Gastroesophageal sphincter (tissue), 3 donors: ENCODE data around the gene SECISBP2.

Experiments used
- EP300 ChIP-seq: sonication (generic); formaldehyde crosslinking; IDR thresholded peaks from one replicate; pipeline ENCODE4 v1.6.1; 2017; ENCODE audit warnings: antibody characterized with exemption, mild to moderate bottlenecking
- POLR2A ChIP-seq, 2 donors: fragments of 450-650 bp; IDR thresholded peaks; one replicate each; pipeline ENCODE4 v1.6.1; 2017; ENCODE audit warnings: antibody characterized with exemption in 2 of 2, mild to moderate bottlenecking in 2 of 2, moderate library complexity in 1 of 2
- POLR2AphosphoS5 ChIP-seq: sonication (generic); formaldehyde crosslinking; IDR thresholded peaks from one replicate; pipeline ENCODE4 v1.6.1; 2017; ENCODE audit warnings: antibody characterized with exemption
- TF ChIP-seq, protein P1 (sequence below), 4 experiments: fragments of 200-600 bp in 2 of 4; fragments of 450-650 bp in 2 of 4; sonication (generic) in 1 of 4; IDR thresholded peaks; one replicate each; pipeline ENCODE4 v1.5.1; 2017 to 2019; ENCODE audit warnings: antibody characterized with exemption in 4 of 4, mild to moderate bottlenecking in 2 of 4, moderate library complexity in 2 of 4

- TF ChIP-seq POLR2A (IDR thresholded peaks at IDR 0.05) (no peak), POLR2AphosphoS5 (no peak), EP300 (no peak)
- TF ChIP-seq, protein P1, sequence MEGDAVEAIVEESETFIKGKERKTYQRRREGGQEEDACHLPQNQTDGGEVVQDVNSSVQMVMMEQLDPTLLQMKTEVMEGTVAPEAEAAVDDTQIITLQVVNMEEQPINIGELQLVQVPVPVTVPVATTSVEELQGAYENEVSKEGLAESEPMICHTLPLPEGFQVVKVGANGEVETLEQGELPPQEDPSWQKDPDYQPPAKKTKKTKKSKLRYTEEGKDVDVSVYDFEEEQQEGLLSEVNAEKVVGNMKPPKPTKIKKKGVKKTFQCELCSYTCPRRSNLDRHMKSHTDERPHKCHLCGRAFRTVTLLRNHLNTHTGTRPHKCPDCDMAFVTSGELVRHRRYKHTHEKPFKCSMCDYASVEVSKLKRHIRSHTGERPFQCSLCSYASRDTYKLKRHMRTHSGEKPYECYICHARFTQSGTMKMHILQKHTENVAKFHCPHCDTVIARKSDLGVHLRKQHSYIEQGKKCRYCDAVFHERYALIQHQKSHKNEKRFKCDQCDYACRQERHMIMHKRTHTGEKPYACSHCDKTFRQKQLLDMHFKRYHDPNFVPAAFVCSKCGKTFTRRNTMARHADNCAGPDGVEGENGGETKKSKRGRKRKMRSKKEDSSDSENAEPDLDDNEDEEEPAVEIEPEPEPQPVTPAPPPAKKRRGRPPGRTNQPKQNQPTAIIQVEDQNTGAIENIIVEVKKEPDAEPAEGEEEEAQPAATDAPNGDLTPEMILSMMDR (IDR thresholded peaks at IDR 0.05) = no peak
Observed at GRCh38 chr9:89351584-89352300, 33.4 kb downstream of the SECISBP2 start.
